Uterus (tissue), 4 donors: ENCODE data around the gene LCNL1. TPM values are rescaled to one million over a fixed set of nuclear protein-coding genes. Genes with fewer than 3 reads are reported as not detected.

Experiments used
- DNase-seq, 2 donors: peaks; one replicate each; pipeline ENCODE4 v3.0.0-alpha.2; 2019 to 2020
- H3K27ac ChIP-seq, 2 donors: fragments of 200-600 bp; sonication (generic); 1 replicate in 1 of 2; 2 replicates in 1 of 2; pipeline ENCODE4 v1.5.1; 2016 to 2018
- H3K27me3 ChIP-seq, 2 donors: fragments of 200-600 bp; sonication (generic); one replicate each; pipeline ENCODE4 v1.5.1; 2018 to 2019; ENCODE audit warnings: control low read depth in 1 of 2
- H3K36me3 ChIP-seq, 2 donors: fragments of 200-600 bp; sonication (generic); one replicate each; pipeline ENCODE4 v1.5.1; 2019; ENCODE audit warnings: control low read depth in 1 of 2
- H3K4me1 ChIP-seq, 2 donors: fragments of 200-600 bp; sonication (generic); one replicate each; pipeline ENCODE4 v1.5.1; 2018 to 2019; ENCODE audit warnings: control low read depth in 1 of 2
- H3K4me3 ChIP-seq, 2 donors: fragments of 200-600 bp; sonication (generic); 1 replicate in 1 of 2; 2 replicates in 1 of 2; pipeline ENCODE4 v1.5.1; 2018 to 2019; ENCODE audit warnings: mild to moderate bottlenecking in 1 of 2
- H3K9me3 ChIP-seq, 2 donors: fragments of 200-600 bp; sonication (generic); one replicate each; pipeline ENCODE4 v1.5.1; 2019; ENCODE audit warnings: control low read depth in 1 of 2
- POLR2A ChIP-seq, 2 donors: fragments of 450-650 bp; IDR thresholded peaks; one replicate each; pipeline ENCODE4 v1.6.1; 2016; ENCODE audit warnings: antibody characterized with exemption in 2 of 2, mild to moderate bottlenecking in 1 of 2, moderate library complexity in 1 of 2
- intact Hi-C: fragments of 100-400 bp; cut with DNase I; formaldehyde crosslinking; loops from one replicate; pipeline ENCODE4 v1.15.1; 2023; ENCODE audit warnings: low total_unique reads
- total RNA-seq, 4 donors: library from RNA; depleted of rRNA in 3 of 4; stranded (reverse); fragments of >200 nt in 3 of 4; gene quantifications; one replicate each; pipeline versions ENCODE4 v1.1.0 to v1.2.4, GENCODE V29; 2014 to 2023
- TF ChIP-seq, protein P1 (sequence below), 4 experiments: fragments of 200-600 bp in 2 of 4; fragments of 450-650 bp in 2 of 4; sonication (generic) in 2 of 4; IDR thresholded peaks; one replicate each; pipeline ENCODE4 v1.5.1; 2016 to 2019; ENCODE audit warnings: antibody characterized with exemption in 4 of 4, mild to moderate bottlenecking in 2 of 4, moderate library complexity in 1 of 4
- donor health status: DM: yes; HTN: yes; CAD: no.

Gene LCNL1
- total RNA-seq, 4 donors from 2014 or later = under 0.01 to 6.9 (median 0.54) TPM

DNA sequence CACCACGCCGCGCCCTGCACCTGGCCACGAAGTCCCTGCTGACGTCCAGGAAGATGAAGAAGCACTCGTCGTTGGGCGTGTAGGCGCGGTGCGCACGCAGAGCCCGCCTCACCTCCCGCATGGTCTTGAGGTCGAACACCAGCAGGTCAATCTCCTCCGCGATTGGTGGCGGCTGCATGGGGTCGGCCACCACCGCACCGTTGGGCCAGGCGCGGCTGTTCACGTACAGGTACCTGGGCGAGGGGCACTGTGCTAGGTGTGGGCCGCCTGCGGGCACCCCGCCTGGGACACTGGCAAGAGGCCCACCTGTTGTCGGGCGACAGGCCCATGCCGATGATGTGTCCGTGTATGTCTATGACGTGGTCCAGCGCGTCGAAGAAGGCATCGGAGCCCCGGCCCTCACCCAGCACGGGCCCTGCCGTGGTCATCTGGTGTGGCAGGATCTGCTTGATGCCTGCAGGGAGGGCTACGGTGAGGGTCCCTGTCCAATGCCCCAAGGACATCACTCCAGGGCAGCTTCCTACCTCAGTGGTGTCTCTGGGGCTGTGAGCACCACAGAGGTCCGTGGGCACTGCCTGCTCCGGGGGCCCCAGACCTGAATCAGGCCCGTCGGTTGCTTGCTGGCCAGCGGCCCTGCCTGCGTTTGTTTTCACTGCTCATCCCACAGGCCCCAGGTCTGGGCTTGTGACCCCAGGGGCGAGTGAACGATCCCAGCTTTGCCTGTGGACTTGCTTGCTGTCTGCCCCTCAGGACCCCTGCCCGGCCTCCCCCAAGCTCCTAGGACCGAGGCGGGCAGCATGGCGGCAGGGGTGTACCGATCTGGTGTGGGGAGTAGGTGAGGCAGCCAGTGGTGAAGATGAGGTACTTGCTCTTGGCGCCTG is 41.3 kb upstream of the LCNL1 start:
- no peak overlapping the region for H3K4me3 ChIP-seq
- H3K9me3 ChIP-seq = no peaks in the 10 kb centered on the region
- no peak overlapping the region for H3K27ac ChIP-seq
- DNase-seq = peak in 1 of 2 donors; percentile 16
- peaks cover 0 to 9% of the 10 kb centered on the region in 2 donors for H3K4me1 ChIP-seq
- no peaks in the 10 kb centered on the region for H3K27me3 ChIP-seq
- TF ChIP-seq POLR2A (IDR thresholded peaks at IDR 0.05) = no peak
- no peaks in the 10 kb centered on the region for H3K36me3 ChIP-seq
- intact Hi-C loops = no loop called here

DNA sequence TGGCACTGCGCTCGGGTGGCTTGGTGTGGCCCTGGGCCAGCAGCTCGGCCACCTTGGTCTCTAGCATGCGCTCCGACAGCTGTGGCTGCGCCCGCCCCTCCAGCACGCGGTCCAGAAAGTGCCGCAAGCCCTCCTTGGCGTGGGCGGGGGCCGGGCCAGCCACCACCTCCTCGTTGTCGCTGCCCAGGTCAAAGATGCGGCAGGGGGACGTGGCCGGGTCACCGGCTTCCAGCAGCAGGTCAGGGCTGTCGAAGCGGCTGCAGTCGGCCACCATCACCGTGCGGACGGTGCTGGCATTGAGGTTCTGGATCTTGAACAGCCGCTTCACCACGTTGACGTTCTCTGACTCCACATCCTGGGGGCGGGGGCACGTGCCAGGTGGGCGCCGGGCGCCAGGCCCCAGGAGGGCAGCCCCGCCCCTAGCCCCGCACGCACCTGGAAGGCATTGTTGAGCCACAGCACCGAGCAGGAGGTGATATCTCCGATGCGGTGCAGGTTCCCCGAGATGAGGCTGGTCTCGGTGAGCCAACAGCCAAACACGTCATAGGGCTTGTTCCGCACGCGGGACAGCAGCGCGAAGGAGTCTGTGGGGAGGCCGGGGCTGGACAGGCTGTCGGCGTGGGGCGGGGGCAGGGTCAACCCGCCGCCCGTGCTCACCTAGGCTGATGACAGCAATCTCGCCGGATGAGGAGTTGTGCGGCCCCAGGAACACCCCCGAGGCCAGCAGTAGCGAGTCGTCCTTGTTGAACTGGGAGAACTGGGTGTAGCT is 40.5 kb upstream of the LCNL1 start:
- Histone ChIP-seq H3K4me3 (no peak overlapping the region), H3K27me3 (no peaks in the 10 kb centered on the region), H3K36me3 (no peaks in the 10 kb centered on the region), H3K27ac (no peak overlapping the region), H3K4me1 (peaks cover 0 to 9% of the 10 kb centered on the region in 2 donors), H3K9me3 (no peaks in the 10 kb centered on the region)
- TF ChIP-seq, protein P1, sequence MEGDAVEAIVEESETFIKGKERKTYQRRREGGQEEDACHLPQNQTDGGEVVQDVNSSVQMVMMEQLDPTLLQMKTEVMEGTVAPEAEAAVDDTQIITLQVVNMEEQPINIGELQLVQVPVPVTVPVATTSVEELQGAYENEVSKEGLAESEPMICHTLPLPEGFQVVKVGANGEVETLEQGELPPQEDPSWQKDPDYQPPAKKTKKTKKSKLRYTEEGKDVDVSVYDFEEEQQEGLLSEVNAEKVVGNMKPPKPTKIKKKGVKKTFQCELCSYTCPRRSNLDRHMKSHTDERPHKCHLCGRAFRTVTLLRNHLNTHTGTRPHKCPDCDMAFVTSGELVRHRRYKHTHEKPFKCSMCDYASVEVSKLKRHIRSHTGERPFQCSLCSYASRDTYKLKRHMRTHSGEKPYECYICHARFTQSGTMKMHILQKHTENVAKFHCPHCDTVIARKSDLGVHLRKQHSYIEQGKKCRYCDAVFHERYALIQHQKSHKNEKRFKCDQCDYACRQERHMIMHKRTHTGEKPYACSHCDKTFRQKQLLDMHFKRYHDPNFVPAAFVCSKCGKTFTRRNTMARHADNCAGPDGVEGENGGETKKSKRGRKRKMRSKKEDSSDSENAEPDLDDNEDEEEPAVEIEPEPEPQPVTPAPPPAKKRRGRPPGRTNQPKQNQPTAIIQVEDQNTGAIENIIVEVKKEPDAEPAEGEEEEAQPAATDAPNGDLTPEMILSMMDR (IDR thresholded peaks at IDR 0.05) = no peak
- no peak for TF ChIP-seq POLR2A (IDR thresholded peaks at IDR 0.05)
- DNase-seq = peak in 1 of 2 donors; percentile 19
- intact Hi-C loops = no loop called here

GRCh38 chr9:136942881-136943230 is 39.9 kb upstream of the LCNL1 start:
- TF ChIP-seq, protein P1 (IDR thresholded peaks at IDR 0.05) = no peak
- no peak for TF ChIP-seq POLR2A (IDR thresholded peaks at IDR 0.05)
- H3K27me3 ChIP-seq = no peaks in the 10 kb centered on the region
- no peaks in the 10 kb centered on the region for H3K9me3 ChIP-seq
- peaks cover 0 to 9% of the 10 kb centered on the region in 2 donors for H3K4me1 ChIP-seq
- H3K36me3 ChIP-seq = no peaks in the 10 kb centered on the region
- H3K27ac ChIP-seq = no peak overlapping the region
- H3K4me3 ChIP-seq = peak overlapping the region in 1 of 2 donors; percentile 84
- intact Hi-C loops = no loop called here
- DNase-seq = peak in 1 of 2 donors; percentile 18

GRCh38 chr9:136943291-136944211 is 39.2 kb upstream of the LCNL1 start:
- Histone ChIP-seq H3K27me3 (no peaks in the 10 kb centered on the region), H3K4me3 (peak overlapping the region; percentile 64 to 84), H3K27ac (peak overlapping the region; percentile 79 to 84), H3K36me3 (no peaks in the 10 kb centered on the region), H3K9me3 (no peaks in the 10 kb centered on the region), H3K4me1 (peaks cover 0 to 9% of the 10 kb centered on the region in 2 donors)
- TF ChIP-seq, protein P1 (IDR thresholded peaks at IDR 0.05) = no peak
- TF ChIP-seq POLR2A (IDR thresholded peaks at IDR 0.05) = no peak
- DNase-seq = no peak
- intact Hi-C loops = no loop called here

DNA sequence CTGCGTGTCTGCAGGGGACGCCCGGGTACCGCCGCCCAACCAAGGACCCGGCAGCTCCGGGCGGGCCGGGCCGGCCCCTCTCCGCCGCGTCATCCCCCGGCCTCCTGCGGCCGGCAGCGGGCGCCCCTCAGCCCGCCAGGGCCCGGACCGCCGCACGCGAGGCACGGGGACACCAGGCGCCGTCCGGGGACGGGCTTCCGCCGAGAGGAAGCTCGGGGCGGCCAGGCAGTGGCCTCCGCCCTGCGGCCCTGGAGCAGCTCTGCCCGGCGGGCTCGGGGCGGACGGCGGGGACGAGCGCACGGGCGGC is 38.6 kb upstream of the LCNL1 start:
- peaks cover 0 to 9% of the 10 kb centered on the region in 2 donors for H3K4me1 ChIP-seq
- intact Hi-C loops = no loop called here
- no peaks in the 10 kb centered on the region for H3K27me3 ChIP-seq
- H3K27ac ChIP-seq = peak overlapping the region; percentile 79 to 84
- no peak for DNase-seq
- peak overlapping the region; percentile 64 to 84 for H3K4me3 ChIP-seq
- no peak for TF ChIP-seq POLR2A (IDR thresholded peaks at IDR 0.05)
- TF ChIP-seq, protein P1 (IDR thresholded peaks at IDR 0.05) = peak in 1 of 4 experiments; percentile 2
- no peaks in the 10 kb centered on the region for H3K9me3 ChIP-seq
- H3K36me3 ChIP-seq = no peaks in the 10 kb centered on the region
